ENCODE data around the gene TREM1.

DNA sequence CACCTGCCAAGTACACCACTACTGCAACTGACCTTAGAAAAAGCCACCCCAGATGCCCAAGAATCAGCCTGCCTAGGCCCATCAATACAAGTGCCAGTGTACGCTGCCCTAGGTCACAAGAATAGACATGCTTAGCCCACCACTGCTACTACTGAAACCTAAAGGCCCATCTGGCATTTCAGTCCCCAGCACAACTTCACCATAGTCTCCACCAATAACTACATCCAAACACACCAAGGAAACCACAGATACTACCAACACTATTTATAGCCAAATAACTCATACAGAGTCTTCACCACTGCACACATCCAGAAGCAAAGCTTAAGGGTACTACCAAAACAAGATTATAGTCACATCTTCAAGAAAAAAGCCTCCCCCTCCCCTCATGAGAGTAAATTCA, 30.1 kb downstream of the TREM1 start:
- TF ChIP-seq, protein P1, sequence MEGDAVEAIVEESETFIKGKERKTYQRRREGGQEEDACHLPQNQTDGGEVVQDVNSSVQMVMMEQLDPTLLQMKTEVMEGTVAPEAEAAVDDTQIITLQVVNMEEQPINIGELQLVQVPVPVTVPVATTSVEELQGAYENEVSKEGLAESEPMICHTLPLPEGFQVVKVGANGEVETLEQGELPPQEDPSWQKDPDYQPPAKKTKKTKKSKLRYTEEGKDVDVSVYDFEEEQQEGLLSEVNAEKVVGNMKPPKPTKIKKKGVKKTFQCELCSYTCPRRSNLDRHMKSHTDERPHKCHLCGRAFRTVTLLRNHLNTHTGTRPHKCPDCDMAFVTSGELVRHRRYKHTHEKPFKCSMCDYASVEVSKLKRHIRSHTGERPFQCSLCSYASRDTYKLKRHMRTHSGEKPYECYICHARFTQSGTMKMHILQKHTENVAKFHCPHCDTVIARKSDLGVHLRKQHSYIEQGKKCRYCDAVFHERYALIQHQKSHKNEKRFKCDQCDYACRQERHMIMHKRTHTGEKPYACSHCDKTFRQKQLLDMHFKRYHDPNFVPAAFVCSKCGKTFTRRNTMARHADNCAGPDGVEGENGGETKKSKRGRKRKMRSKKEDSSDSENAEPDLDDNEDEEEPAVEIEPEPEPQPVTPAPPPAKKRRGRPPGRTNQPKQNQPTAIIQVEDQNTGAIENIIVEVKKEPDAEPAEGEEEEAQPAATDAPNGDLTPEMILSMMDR (IDR thresholded peaks at IDR 0.05), result no peak
- no peak for TF ChIP-seq POLR2A (IDR thresholded peaks at IDR 0.05)
- TF ChIP-seq POLR2AphosphoS5 (IDR thresholded peaks at IDR 0.05), result no peak

All from upper lobe of left lung (tissue), 4 donors.